ENCODE data around the gene STARD3NL. TPM values are rescaled to one million over a fixed set of nuclear protein-coding genes. Genes with fewer than 3 reads are reported as not detected.
"Not testable (repeated sequence)": the region's sequence is repeated elsewhere in the genome, so short reads cannot be mapped to it uniquely, and the experiment has no call there.

STARD3NL gene
- total RNA-seq, 4 donors from 2014 or later = 28.3 to 42.9 (median 35.6) TPM

DNA sequence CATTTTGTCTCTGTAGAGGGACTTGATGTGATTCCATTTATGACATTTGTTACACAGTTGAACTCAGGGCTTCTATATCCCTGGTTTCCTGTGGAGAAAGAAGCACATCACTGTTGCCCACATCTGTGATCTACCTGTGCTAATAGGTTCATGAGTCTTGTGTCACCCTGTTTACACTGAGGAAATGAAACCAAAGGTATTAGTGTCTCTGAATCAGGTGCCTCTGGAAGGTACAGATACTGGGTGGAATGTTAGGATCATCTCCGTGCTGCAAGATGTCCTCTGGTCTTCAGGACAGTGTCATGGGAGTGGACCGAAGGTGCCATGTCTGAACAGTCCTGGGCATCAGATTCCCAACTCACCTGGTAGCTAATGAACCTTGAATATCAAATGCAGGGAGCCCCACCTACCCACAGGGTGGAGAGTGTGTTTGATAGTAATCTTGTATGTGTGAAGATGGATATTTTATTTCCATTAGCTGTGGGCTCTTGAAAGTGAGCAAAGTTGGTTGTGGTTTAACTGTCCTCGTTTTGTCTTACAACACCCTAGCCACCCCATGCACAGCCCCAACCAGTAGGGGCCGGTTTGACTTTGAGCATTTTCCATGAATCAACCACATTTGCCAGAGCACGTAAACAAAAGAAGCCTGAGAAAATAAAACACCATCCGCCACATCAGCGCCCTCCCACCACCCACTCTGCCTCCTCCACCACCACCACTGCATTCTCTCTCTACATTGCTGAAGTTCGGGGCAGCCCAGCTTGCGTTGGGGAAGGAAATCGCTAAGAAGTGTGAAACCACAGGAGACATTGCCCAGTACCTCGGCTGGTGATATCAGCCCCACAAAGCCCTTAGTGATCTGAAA lies 54.7 kb downstream of the STARD3NL start:
- Histone ChIP-seq H3K4me3 (no peak overlapping the region), H3K9me3 (no peaks in the 10 kb centered on the region), H3K4me1 (no peaks in the 10 kb centered on the region), H3K27me3 (no peaks in the 10 kb centered on the region), H3K27ac (no peak overlapping the region), H3K36me3 (peaks cover 0 to 42% (median 10%) of the 10 kb centered on the region in 3 donors)
- no peak for DNase-seq (ENCODE audit: low spot score in 2 of 2)
- 59 to 67% methylated on average over 11 of the region's 11 CpGs for WGBS, 2 donors
- TF ChIP-seq POLR2A (IDR thresholded peaks at IDR 0.05) = no peak
- TF ChIP-seq, protein P1, sequence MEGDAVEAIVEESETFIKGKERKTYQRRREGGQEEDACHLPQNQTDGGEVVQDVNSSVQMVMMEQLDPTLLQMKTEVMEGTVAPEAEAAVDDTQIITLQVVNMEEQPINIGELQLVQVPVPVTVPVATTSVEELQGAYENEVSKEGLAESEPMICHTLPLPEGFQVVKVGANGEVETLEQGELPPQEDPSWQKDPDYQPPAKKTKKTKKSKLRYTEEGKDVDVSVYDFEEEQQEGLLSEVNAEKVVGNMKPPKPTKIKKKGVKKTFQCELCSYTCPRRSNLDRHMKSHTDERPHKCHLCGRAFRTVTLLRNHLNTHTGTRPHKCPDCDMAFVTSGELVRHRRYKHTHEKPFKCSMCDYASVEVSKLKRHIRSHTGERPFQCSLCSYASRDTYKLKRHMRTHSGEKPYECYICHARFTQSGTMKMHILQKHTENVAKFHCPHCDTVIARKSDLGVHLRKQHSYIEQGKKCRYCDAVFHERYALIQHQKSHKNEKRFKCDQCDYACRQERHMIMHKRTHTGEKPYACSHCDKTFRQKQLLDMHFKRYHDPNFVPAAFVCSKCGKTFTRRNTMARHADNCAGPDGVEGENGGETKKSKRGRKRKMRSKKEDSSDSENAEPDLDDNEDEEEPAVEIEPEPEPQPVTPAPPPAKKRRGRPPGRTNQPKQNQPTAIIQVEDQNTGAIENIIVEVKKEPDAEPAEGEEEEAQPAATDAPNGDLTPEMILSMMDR (IDR thresholded peaks at IDR 0.05) = no peak
- TF ChIP-seq EP300 (IDR thresholded peaks at IDR 0.05) = no peak

DNA sequence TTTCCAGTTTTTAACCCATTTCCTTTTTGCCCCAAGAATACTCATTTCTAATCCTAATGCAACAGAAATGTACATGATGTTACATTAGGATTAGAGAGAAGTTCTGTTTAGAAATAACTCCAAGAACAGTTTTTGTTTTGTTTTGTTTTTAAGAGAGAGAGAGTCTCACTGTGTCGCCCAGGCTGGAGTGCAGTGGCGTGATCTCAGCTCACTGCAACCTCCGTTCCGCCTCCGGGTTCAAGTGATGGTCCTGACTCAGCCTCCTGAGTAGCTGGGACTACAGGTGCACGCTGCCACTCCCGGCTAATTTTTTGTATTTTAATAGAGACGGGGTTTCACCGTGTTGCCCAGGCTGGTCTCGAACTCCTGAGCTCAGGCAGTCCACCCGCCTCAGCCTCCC lies 56.7 kb downstream of the STARD3NL start:
- not testable (repeated sequence) for H3K4me1 ChIP-seq; H3K27me3 ChIP-seq; H3K4me3 ChIP-seq; H3K9me3 ChIP-seq; DNase-seq (ENCODE audit: low spot score in 2 of 2); H3K27ac ChIP-seq
- peaks cover 0 to 29% (median 4%) of the 10 kb centered on the region in 3 donors for H3K36me3 ChIP-seq
- 86 to 89% methylated on average over 11 of the region's 11 CpGs for WGBS, 2 donors

DNA sequence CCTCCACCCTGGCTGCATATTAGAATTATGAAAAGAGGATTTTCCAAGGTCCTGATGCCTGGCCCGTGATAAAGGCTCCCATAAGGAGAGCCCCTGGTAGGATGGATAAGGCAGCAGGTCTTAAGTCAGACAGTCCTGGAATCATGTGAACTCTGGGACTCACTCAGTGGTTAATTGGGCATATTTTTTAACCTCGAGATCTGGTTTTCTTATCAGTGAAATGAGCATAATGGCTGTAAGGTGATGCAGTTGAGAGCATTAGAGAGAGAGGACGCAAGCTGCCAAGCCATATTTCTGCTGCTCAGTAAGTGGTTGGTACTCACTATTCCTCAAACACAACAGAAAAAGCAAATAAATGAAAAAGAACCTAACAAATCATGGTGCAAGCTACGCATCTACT lies 57.6 kb downstream of the STARD3NL start:
- 77 to 78% methylated on average over 4 of the region's 4 CpGs for WGBS, 2 donors
- TF ChIP-seq POLR2A (IDR thresholded peaks at IDR 0.05) = no peak
- TF ChIP-seq, protein P1 (IDR thresholded peaks at IDR 0.05) = no peak
- TF ChIP-seq EP300 (IDR thresholded peaks at IDR 0.05) = no peak
- Histone ChIP-seq H3K36me3 (peaks cover 0 to 20% (median 0%) of the 10 kb centered on the region in 3 donors), H3K4me1 (no peaks in the 10 kb centered on the region), H3K27me3 (no peaks in the 10 kb centered on the region), H3K27ac (no peak overlapping the region), H3K4me3 (no peak overlapping the region), H3K9me3 (no peaks in the 10 kb centered on the region)
- no peak for DNase-seq (ENCODE audit: low spot score in 2 of 2)

DNA sequence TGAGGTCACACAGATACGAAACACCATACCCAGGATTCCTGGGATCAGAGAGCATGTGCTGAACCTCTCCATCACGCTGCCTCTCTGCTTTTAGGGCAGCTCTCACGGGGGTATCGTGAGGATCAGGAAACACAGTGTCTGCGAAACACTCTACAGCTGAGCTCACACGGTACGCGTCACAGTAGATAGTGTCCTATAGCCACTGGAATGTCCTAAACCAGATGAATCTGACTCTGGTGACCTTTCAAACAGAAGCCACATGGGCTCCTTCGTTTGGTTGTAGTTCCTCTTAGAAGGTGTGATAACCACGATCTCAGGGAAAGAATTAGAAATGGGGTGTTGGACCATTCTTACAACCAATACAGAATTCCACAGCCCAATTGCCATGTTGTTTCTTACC lies 61.1 kb downstream of the STARD3NL start:
- not testable (repeated sequence) for DNase-seq (ENCODE audit: low spot score in 2 of 2); H3K27ac ChIP-seq; H3K4me1 ChIP-seq; H3K36me3 ChIP-seq; H3K27me3 ChIP-seq; H3K9me3 ChIP-seq; H3K4me3 ChIP-seq
- 62 to 89% methylated on average over 4 to 10 of the region's 10 CpGs for WGBS, 2 donors

DNA sequence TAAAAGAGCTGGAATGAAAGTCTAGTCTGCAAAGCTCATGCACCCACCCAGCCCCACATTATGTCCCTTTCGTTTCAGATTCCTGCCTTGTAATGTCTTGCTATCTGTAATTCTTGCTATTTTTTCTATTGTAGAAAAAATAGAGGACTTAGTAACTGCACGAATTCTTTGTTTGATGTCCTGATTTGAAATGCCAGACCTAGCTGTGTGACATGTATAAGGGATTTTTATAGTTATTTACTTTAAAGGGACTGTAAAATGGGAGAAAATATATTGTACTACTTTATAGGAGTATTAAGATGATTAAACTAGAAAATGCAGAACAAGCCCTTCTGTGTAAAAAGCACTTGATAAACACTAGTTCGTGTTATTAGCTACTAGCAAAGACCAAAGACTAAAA lies 63.0 kb downstream of the STARD3NL start:
- 81 to 83% methylated on average over 3 of the region's 3 CpGs for WGBS, 2 donors
- H3K27me3 ChIP-seq = no peaks in the 10 kb centered on the region
- H3K4me3 ChIP-seq = no peak overlapping the region
- no peaks in the 10 kb centered on the region for H3K4me1 ChIP-seq
- no peak for TF ChIP-seq POLR2A (IDR thresholded peaks at IDR 0.05)
- TF ChIP-seq, protein P1 (IDR thresholded peaks at IDR 0.05) = no peak
- no peak for TF ChIP-seq EP300 (IDR thresholded peaks at IDR 0.05)
- H3K9me3 ChIP-seq = no peaks in the 10 kb centered on the region
- H3K27ac ChIP-seq = no peak overlapping the region
- no peaks in the 10 kb centered on the region for H3K36me3 ChIP-seq
- no peak for DNase-seq (ENCODE audit: low spot score in 2 of 2)

DNA sequence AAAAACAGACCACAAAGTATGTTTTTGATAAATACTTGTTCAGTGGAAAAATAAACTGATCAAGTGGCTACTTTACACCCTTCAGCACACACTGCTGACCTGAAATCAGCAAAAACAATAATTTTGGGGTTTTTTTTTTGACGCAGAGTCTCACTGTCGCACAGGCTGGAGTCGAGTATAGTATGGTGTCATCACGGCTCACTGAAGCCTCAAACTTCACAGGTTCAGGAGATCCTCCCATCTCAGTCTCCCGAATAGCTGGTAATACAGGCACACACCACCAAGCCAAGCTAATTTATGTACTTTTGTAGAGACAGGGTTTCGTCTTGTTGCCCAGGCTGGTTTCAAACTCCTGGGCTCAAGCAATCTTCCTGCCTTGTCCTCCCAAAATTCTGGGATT lies 64.8 kb downstream of the STARD3NL start:
- no peak overlapping the region for H3K4me3 ChIP-seq
- WGBS, 2 donors = 83 to 85% methylated on average over 6 of the region's 6 CpGs
- no peaks in the 10 kb centered on the region for H3K36me3 ChIP-seq
- TF ChIP-seq EP300 (IDR thresholded peaks at IDR 0.05) = no peak
- TF ChIP-seq, protein P1 (IDR thresholded peaks at IDR 0.05) = no peak
- no peak for TF ChIP-seq POLR2A (IDR thresholded peaks at IDR 0.05)
- no peak overlapping the region for H3K27ac ChIP-seq
- no peaks in the 10 kb centered on the region for H3K27me3 ChIP-seq
- DNase-seq (ENCODE audit: low spot score in 2 of 2) = no peak
- no peaks in the 10 kb centered on the region for H3K9me3 ChIP-seq
- H3K4me1 ChIP-seq = no peaks in the 10 kb centered on the region

DNA sequence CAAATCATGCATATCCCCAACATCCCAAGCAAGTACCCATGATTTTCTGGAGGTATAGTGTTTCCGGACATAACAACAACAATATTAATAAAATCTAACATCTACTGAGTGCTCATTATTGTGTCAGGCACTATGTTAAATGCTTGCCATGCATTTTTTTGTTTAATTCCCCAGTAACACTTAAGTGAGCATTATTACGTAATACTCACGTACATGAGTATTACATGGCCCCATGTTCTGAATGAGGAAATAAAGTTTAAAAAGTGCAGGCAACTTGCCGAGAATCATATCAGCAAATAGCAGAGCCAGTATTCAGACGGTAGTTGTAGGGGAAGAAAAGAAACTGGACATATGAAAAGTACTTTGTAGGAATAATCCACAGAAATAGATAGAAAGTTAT lies 65.3 kb downstream of the STARD3NL start:
- H3K27me3 ChIP-seq; DNase-seq (ENCODE audit: low spot score in 2 of 2); H3K9me3 ChIP-seq; H3K36me3 ChIP-seq; H3K4me1 ChIP-seq; H3K4me3 ChIP-seq; H3K27ac ChIP-seq: not testable (repeated sequence)
- WGBS, 2 donors = 43 to 47% methylated on average over 5 of the region's 5 CpGs

Data from tibial nerve (tissue), 4 donors.